ENCODE measurements around the gene FAM181A.

DNA sequence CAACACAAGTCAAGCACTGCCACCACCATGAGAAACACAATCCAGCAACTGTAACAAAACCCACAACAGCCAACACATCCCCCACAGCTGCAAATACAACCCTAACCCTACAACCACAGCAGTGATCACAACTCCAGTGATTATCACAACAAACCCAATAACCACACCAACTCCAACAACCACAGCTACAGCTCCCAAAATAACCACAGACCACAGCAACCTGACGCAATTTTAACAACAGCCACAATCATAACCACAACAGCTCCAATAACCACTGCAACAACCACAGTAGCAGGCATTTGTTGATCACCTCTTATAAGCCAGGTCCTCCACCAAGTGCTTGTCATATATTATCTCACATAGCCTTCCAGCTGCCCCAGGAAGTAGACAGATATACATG is 42.2 kb upstream of the FAM181A start:
- TF ChIP-seq CTCF (IDR thresholded peaks at IDR 0.05), result no peak
- TF ChIP-seq POLR2A (IDR thresholded peaks at IDR 0.05), result no peak

All from Peyer's patch (tissue), 4 donors.